Activated CD4-positive, alpha-beta T cell treated with anti-CD3 and anti-CD28 coated beads for 24 hours (primary cell): ENCODE measurements around the gene FYCO1.

ENCODE experiments used
- DNase-seq, 2 donors: peaks; one replicate each; pipeline ENCODE4 v3.0.0-alpha.2; 2020; ENCODE audit warnings: low read depth in 2 of 2

The FYCO1 gene

GRCh38 chr3:45984331-45985312, 11.0 kb downstream of the FYCO1 start:
- no peak for DNase-seq

GRCh38 chr3:45983770-45984169, 11.9 kb downstream of the FYCO1 start:
- DNase-seq = no peak

- DNase-seq = no peak
Observed at GRCh38 chr3:45981346-45982074, 14.1 kb downstream of the FYCO1 start.

GRCh38 chr3:45980819-45981218, 14.8 kb downstream of the FYCO1 start:
- no peak for DNase-seq

GRCh38 chr3:45980229-45980813, 15.3 kb downstream of the FYCO1 start:
- DNase-seq = no peak

- DNase-seq = no peak
Observed at GRCh38 chr3:45979378-45979777, 16.2 kb downstream of the FYCO1 start.

- DNase-seq = no peak
Observed at GRCh38 chr3:45978006-45978761, 17.4 kb downstream of the FYCO1 start.

GRCh38 chr3:45976191-45977091, 19.2 kb downstream of the FYCO1 start:
- DNase-seq = no peak

GRCh38 chr3:45975686-45976085, 19.9 kb downstream of the FYCO1 start:
- no peak for DNase-seq

GRCh38 chr3:45974686-45975085, 20.9 kb downstream of the FYCO1 start:
- no peak for DNase-seq

GRCh38 chr3:45972534-45973402, 22.9 kb downstream of the FYCO1 start:
- no peak for DNase-seq

- DNase-seq = no peak
Observed at GRCh38 chr3:45969953-45970352, 25.7 kb downstream of the FYCO1 start.

GRCh38 chr3:45969116-45969515, 26.5 kb downstream of the FYCO1 start:
- DNase-seq = no peak

GRCh38 chr3:45968706-45969105, 26.9 kb downstream of the FYCO1 start:
- no peak for DNase-seq

GRCh38 chr3:45968149-45968548, 27.5 kb downstream of the FYCO1 start:
- no peak for DNase-seq

GRCh38 chr3:45967724-45968123, 27.9 kb downstream of the FYCO1 start:
- no peak for DNase-seq

- no peak for DNase-seq
Observed at GRCh38 chr3:45966950-45967640, 28.5 kb downstream of the FYCO1 start.

GRCh38 chr3:45966371-45966791, 29.2 kb downstream of the FYCO1 start:
- DNase-seq = no peak

- no peak for DNase-seq
Observed at GRCh38 chr3:45965653-45966052, 30.0 kb downstream of the FYCO1 start.
